NB4 (cell line): ENCODE results near the gene CXCL10.

Source experiments
- DNase-seq: peaks from one replicate; pipeline ENCODE4 v3.0.0; 2010; ENCODE audit warnings: low read depth
- H3K4me3 ChIP-seq: one replicate; pipeline ENCODE4 v1.5.1; 2011; ENCODE audit warnings: mild to moderate bottlenecking, low read depth, low read length, moderate library complexity
- MYC ChIP-seq: IDR thresholded peaks from 2 replicates; pipeline ENCODE4 v1.6.1; 2011; ENCODE audit warnings: low read depth, low read length
- POLR2A ChIP-seq: IDR thresholded peaks from 2 replicates; pipeline ENCODE4 v1.6.1; 2011; ENCODE audit warnings: mild to moderate bottlenecking; ENCODE audit not compliant: insufficient read length; ENCODE audit errors: extremely low read depth
- TF ChIP-seq, protein P1 (sequence below): IDR thresholded peaks from one replicate; pipeline ENCODE4 v1.5.1; 2012; ENCODE audit warnings: low read depth, low read length
- TF ChIP-seq, protein P2 (sequence below): IDR thresholded peaks from 2 replicates; pipeline ENCODE4 v1.6.1; 2011; ENCODE audit warnings: low read depth, low read length

Gene CXCL10

DNA sequence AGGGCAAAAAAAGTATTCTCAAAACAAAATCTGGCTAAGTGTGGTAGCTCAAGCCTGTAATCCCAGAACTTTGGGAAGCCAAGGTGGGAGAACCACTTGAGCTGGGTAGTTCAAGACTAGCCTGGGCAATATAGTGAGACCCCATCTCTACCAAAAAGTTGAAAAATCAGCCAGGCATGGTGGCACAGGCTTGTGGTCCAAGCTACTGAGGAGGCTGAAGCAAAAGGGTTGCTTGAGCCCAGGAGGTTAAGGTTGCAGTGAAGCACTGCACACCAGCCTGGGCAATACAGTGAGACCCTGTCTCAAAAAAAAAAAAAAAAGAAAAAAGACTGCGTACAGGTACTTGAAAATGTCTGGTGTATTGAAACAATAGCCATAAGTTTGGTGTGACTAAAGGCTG, 30.8 kb downstream of the CXCL10 start:
- TF ChIP-seq, protein P1, sequence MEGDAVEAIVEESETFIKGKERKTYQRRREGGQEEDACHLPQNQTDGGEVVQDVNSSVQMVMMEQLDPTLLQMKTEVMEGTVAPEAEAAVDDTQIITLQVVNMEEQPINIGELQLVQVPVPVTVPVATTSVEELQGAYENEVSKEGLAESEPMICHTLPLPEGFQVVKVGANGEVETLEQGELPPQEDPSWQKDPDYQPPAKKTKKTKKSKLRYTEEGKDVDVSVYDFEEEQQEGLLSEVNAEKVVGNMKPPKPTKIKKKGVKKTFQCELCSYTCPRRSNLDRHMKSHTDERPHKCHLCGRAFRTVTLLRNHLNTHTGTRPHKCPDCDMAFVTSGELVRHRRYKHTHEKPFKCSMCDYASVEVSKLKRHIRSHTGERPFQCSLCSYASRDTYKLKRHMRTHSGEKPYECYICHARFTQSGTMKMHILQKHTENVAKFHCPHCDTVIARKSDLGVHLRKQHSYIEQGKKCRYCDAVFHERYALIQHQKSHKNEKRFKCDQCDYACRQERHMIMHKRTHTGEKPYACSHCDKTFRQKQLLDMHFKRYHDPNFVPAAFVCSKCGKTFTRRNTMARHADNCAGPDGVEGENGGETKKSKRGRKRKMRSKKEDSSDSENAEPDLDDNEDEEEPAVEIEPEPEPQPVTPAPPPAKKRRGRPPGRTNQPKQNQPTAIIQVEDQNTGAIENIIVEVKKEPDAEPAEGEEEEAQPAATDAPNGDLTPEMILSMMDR: no peak
- TF ChIP-seq, protein P2, sequence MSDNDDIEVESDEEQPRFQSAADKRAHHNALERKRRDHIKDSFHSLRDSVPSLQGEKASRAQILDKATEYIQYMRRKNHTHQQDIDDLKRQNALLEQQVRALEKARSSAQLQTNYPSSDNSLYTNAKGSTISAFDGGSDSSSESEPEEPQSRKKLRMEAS: no peak
- no peak for TF ChIP-seq MYC
- TF ChIP-seq POLR2A: no peak
- H3K4me3 ChIP-seq: no peak overlapping the region
- no peak for DNase-seq

DNA sequence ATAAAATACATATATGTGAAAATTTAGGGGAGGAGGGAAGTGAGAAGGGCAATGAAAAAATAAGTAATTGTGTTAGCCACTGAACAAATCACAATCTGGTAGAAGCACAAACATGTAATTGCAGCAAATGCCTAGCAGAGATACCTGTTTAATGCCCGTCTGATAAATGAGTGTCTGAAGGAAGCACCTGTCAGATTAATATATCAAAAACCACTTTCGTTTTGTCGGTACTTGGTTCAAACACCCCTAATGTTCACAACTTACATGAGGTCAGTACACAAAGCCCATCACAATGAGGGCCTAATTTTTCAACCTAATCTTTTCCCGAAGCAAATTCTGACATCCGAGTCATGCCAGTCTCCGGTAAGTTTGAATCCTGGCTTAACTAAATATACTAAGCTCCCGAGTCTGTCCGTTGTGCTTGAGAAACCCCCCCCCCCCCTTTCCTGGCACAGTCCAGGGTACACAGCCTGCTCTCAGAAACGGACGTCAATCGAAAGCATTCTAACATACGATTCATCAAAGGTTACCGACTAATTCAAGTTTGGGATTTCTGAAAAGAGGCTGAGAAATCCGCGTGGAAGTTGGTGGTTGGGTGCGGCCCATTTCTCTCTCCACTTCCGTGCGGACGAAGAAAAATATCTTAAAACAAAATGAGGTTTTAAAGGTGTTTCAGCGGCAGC, 33.3 kb downstream of the CXCL10 start:
- no peak for DNase-seq
- TF ChIP-seq MYC (no peak), POLR2A (no peak)
- TF ChIP-seq, protein P2: no peak
- TF ChIP-seq, protein P1: no peak
- peak overlapping the region; percentile 90 for H3K4me3 ChIP-seq

DNA sequence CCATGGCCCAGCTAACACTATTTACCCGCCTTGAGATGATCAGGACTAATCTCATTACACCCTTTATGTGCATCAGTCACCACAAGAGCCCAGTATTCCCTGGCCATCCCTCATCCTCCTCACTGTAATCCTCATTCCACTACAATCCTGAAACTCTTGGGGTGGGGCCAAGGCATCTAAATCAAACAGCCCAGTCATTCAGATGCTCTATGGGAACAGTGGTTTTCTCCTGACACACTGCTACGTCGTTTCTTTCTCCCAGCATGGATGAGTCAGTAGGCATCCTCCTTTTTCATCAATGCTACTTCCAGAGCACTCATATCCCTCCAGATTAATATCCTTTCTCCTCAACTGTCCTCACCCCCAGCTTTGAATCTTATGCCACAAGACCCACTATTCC, 38.2 kb downstream of the CXCL10 start:
- DNase-seq: no peak
- H3K4me3 ChIP-seq: no peak overlapping the region
- TF ChIP-seq POLR2A: no peak
- no peak for TF ChIP-seq MYC
- TF ChIP-seq, protein P1: no peak
- TF ChIP-seq, protein P2: no peak

DNA sequence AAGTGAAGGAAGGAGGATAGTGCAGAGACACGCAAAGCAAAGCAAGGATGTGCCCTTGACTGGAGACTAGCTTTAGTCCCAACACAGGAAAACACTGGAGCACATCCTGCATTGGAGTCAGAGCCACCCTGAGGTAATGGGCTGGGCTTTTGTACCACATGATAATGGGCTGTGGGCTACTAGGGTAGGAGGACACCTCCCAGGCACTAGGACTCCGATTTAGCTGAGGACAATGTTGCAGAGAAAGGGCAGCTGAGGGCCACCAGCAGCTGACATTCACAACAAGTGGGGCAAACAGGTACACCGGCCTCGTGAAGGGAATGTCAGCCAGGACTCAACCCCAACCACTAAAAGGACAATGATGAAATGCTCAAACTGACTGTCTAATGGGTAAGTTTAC, 42.7 kb downstream of the CXCL10 start:
- no peak for DNase-seq
- TF ChIP-seq MYC (no peak), POLR2A (no peak)
- TF ChIP-seq, protein P2: no peak
- TF ChIP-seq, protein P1: no peak
- H3K4me3 ChIP-seq: no peak overlapping the region

DNA sequence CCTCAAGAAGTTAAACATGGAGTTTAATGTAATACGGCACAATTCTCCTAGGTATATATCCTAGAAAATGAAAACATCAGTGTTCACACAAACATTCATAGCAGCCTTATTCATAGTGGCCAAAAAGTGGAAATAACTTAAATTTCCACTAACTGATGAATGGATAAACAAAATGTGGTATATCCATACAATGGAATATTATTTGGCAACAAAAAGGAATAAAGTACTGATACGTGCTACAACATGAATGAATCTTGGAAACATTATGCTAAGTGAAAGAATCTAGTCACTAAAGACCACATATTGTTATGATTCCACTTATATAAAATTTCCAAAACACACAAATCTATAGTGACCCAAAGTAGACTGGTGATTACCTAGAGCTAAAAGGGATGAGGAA, 47.1 kb downstream of the CXCL10 start:
- H3K4me3 ChIP-seq: no peak overlapping the region
- no peak for DNase-seq
- TF ChIP-seq, protein P1: no peak
- TF ChIP-seq, protein P2: no peak
- TF ChIP-seq MYC: no peak
